WTC11 (cell line): ENCODE measurements around the gene POLR1C.

ENCODE experiments used
- NR2C2 ChIP-seq: sonication (generic); formaldehyde crosslinking; IDR thresholded peaks from 2 replicates; pipeline ENCODE4 v1.8.0; 2022; ENCODE audit warnings: mild to moderate bottlenecking, missing genetic modification reagents
- TEAD1 ChIP-seq: sonication (generic); formaldehyde crosslinking; IDR thresholded peaks from 2 replicates; pipeline ENCODE4 v1.8.0; 2022; ENCODE audit warnings: mild to moderate bottlenecking, missing genetic modification reagents

DNA sequence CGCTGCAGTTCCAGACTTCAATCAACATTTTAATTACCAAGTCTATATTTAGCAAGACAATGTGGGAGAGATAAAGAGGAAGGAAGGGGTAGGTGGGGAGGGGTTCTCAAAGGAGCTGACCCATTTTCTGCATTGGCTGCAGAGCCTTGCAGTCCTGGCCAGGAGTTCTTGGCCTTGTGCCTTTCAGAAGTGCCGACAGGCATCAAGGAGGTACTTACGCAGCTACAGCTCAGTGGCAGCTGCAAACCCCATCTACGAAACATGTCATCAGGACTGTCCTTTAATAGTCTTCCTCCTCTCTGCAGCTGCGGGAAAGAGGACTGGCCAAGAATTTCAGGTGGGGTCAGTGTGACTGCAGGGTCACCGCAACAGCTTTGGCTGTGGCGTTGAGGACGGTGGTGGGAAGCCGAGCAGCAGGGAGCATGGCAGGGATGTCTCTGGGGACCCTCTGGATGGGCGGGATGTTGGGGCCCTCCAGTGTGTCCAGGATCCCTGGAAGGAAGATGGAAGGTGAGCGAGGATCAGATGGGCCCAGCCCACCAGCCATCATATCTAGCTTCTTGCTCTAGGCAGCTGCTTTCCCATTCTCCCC, 5.0 kb upstream of the POLR1C start:
- TF ChIP-seq TEAD1 (CRISPR knock-in tag), result no peak
- no peak for TF ChIP-seq NR2C2
